K562 (cell line): ENCODE measurements around the gene KMT2E.

Experiments
- EP300 ChIP-seq: IDR thresholded peaks from 2 replicates; pipeline ENCODE4 v1.6.1; 2012; ENCODE audit warnings: low read length, improper control_type of control experiment
- EZH2 ChIP-seq: IDR thresholded peaks from 2 replicates; pipeline ENCODE4 v1.6.1; 2012; ENCODE audit warnings: low read depth, mild to moderate bottlenecking, inconsistent platforms, low read length, borderline replicate concordance
- NR2C1 ChIP-seq, 2 experiments: fragments of 450-650 bp; IDR thresholded peaks; 2 replicates each; pipeline ENCODE4 v1.6.1; 2017; ENCODE audit warnings: mild to moderate bottlenecking in 2 of 2, antibody characterized with exemption in 1 of 2, inconsistent platforms in 1 of 2, missing compliant biosample characterization in 1 of 2, missing genetic modification characterization in 1 of 2
- SIN3A ChIP-seq, 2 experiments: fragments of 150-350 bp in 1 of 2; IDR thresholded peaks; 2 replicates each; pipeline ENCODE4 v1.6.1; 2011 to 2016; ENCODE audit warnings: borderline replicate concordance in 2 of 2, low read depth in 2 of 2, low read length in 2 of 2, mild to moderate bottlenecking in 2 of 2, moderate library complexity in 2 of 2; ENCODE audit not compliant: control insufficient read depth in 1 of 2
- SIRT6 ChIP-seq: IDR thresholded peaks from one replicate; pipeline ENCODE4 v1.6.1; 2012; ENCODE audit warnings: low read depth, mild to moderate bottlenecking, control low read depth, inconsistent platforms, low read length, moderate library complexity
- TAL1 ChIP-seq: fragments of 450-650 bp; IDR thresholded peaks from 2 replicates; pipeline ENCODE4 v1.6.1; 2016; ENCODE audit warnings: mild to moderate bottlenecking
- TF ChIP-seq, protein P1 (sequence below), 3 experiments: IDR thresholded peaks in 2 of 3; conservative IDR thresholded peaks in 1 of 3; 2 replicates each; pipeline ENCODE4 v1.5.1; 2011 to 2012; ENCODE audit warnings: low read length in 3 of 3, mild to moderate bottlenecking in 3 of 3, control low read depth in 2 of 3, improper control_type of control experiment in 1 of 3, inconsistent platforms in 1 of 3, low read depth in 1 of 3, mixed read lengths in 1 of 3, moderate library complexity in 1 of 3; ENCODE audit not compliant: insufficient read depth in 2 of 3

DNA sequence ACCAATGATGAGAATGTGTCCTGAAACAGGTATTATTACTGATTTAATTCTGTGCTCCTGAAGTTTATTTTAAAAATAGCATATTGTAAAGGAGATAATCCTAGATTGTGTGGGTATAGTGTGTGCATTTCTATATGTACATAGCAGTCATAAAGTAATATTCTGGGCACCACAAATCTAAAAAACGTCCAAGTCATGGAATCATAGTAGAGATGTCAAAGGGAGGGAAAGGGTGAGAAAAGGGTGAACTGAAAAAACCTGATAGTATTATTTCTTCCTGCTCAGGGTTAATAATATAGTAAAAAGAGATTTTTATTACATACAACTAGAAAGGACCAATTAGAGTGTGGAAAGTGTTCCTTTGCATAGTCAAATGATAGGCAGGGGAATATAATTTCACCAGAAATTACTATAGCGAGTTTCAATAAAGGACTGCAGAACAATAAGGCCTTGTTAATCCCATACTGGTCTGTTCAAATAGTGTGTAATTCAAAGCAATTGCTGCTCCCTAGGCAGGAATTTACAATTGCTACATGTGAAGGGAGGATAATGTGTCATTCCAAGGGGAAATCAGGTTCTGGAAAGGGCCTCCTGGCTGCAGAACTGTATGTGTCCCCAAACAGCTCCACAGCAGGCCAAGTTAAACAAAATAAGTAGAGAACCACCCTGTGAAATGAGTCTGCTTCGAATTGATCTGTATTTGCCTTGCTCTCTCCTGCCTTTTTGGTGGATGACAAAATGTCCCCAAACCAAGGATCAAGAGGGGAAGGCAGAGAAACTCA, 42.5 kb upstream of the KMT2E start:
- TF ChIP-seq SIRT6 (no peak), EZH2 (no peak), NR2C1 (IDR thresholded peaks at IDR 0.05) (no peak), NR2C1 (tag; IDR thresholded peaks at IDR 0.05) (no peak), SIN3A (IDR thresholded peaks at IDR 0.05; ENCODE audit: borderline replicate concordance in 2 of 2, control insufficient read depth in 1 of 2, low read depth in 2 of 2, low read length in 2 of 2) (no peak), EP300 (no peak), TAL1 (no peak)
- TF ChIP-seq, protein P1, sequence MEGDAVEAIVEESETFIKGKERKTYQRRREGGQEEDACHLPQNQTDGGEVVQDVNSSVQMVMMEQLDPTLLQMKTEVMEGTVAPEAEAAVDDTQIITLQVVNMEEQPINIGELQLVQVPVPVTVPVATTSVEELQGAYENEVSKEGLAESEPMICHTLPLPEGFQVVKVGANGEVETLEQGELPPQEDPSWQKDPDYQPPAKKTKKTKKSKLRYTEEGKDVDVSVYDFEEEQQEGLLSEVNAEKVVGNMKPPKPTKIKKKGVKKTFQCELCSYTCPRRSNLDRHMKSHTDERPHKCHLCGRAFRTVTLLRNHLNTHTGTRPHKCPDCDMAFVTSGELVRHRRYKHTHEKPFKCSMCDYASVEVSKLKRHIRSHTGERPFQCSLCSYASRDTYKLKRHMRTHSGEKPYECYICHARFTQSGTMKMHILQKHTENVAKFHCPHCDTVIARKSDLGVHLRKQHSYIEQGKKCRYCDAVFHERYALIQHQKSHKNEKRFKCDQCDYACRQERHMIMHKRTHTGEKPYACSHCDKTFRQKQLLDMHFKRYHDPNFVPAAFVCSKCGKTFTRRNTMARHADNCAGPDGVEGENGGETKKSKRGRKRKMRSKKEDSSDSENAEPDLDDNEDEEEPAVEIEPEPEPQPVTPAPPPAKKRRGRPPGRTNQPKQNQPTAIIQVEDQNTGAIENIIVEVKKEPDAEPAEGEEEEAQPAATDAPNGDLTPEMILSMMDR (IDR thresholded peaks at IDR 0.05 in 2 of 3, conservative IDR thresholded peaks at IDR 0.05 in 1 of 3; ENCODE audit: insufficient read depth in 2 of 3, low read depth in 1 of 3, low read length in 3 of 3), result no peak
